K562 (cell line): ENCODE data around the gene DIP2C. TPM values are rescaled to one million over a fixed set of nuclear protein-coding genes. Genes with fewer than 3 reads are reported as not detected.

Experiments used
- ATAC-seq: fragments of 200-7000 bp; cut with Tn5 transposase; 3 replicates; pipeline ENCODE4 v1.9.1; 2020; ENCODE audit warnings: moderate library complexity
- BruUV-seq: library from RNA; stranded (reverse); fragments of 400-500 nt; replicated peaks from 2 replicates; lab custom pipeline; 2021; lab: Mats Ljungman, UMichigan
- CTCF ChIA-PET: fragments of 300-600 bp; formaldehyde crosslinking; extraction: SDS; loops from one replicate; lab custom pipeline; 2021; ENCODE audit warnings: low intra/inter-chr PET ratio; lab: Yijun Ruan, JAX
- POLR2A ChIA-PET: fragments of 300-600, 350-650 bp; sonication (Branson Sonifier 250); formaldehyde crosslinking; extraction: SDS; loops from one replicate; lab custom pipeline; 2021; ENCODE audit warnings: antibody characterized with exemption, inconsistent platforms; lab: Yijun Ruan, JAX
- DNase-seq, 4 experiments: peaks; one replicate each; pipeline versions ENCODE4 v3.0.0 to v3.0.0-alpha.2; 2011 to 2018; ENCODE audit warnings: low spot score in 3 of 4, mixed read lengths in 3 of 4; ENCODE audit errors: extremely low read depth in 1 of 4
- FAIRE-seq: peaks from 2 replicates; lab custom pipeline; 2011; peaks lifted over from hg19 to GRCh38; lab: Jason Lieb, UNC
- H2AFZ ChIP-seq: 2 replicates; pipeline ENCODE4 v1.6.0; 2011; ENCODE audit warnings: low read depth, low read length, control low read depth, inconsistent platforms
- H3K27ac ChIP-seq: fragments of 200-600 bp; 3 replicates; pipeline ENCODE4 v1.8.0; 2011; ENCODE audit warnings: low read depth, mild to moderate bottlenecking, control low read depth, inconsistent platforms, low read length, moderate library complexity, mixed read lengths; ENCODE audit errors: extremely low read depth
- H3K27me3 ChIP-seq, 2 experiments: fragments of 300-600 bp in 1 of 2; 2 replicates in 1 of 2; 3 replicates in 1 of 2; pipeline versions ENCODE4 v1.6.0 to v1.8.0; 2011; ENCODE audit warnings: inconsistent platforms in 2 of 2, low read length in 2 of 2, mild to moderate bottlenecking in 1 of 2, mixed read lengths in 1 of 2, moderate library complexity in 1 of 2; ENCODE audit not compliant: control insufficient read depth in 2 of 2, insufficient read depth in 2 of 2
- H3K36me3 ChIP-seq: fragments of 300-600 bp; 3 replicates; pipeline ENCODE4 v1.8.0; 2011; ENCODE audit warnings: mild to moderate bottlenecking, low read length, inconsistent platforms; ENCODE audit not compliant: control insufficient read depth, insufficient read depth
- H3K4me1 ChIP-seq, 2 experiments: fragments of 200-600 bp in 1 of 2; replicated peaks in 1 of 2; 2 replicates in 1 of 2; 3 replicates in 1 of 2; pipeline versions ENCODE4 v1.5.1 to v1.8.0; 2011; ENCODE audit warnings: inconsistent platforms in 2 of 2, low read length in 2 of 2, mild to moderate bottlenecking in 1 of 2, mixed read lengths in 1 of 2, moderate library complexity in 1 of 2; ENCODE audit not compliant: control insufficient read depth in 2 of 2, insufficient read depth in 2 of 2
- H3K4me2 ChIP-seq: 2 replicates; pipeline ENCODE4 v1.6.1; 2011; ENCODE audit warnings: low read length, control low read depth, inconsistent platforms, mixed read lengths; ENCODE audit not compliant: insufficient read depth
- H3K4me3 ChIP-seq: fragments of 200-600 bp; sonication (generic), shearing (Covaris generic); 2 replicates; pipeline ENCODE4 v1.5.1; 2016; ENCODE audit warnings: control low read depth, inconsistent platforms
- H3K79me2 ChIP-seq: fragments of 200-600 bp; 3 replicates; pipeline ENCODE4 v1.8.0; 2011; ENCODE audit warnings: low read length, inconsistent platforms; ENCODE audit not compliant: control insufficient read depth, insufficient read depth
- H3K9ac ChIP-seq, 2 experiments: 2 replicates each; pipeline versions ENCODE4 v1.6.0 to v1.6.1; 2011; ENCODE audit warnings: low read depth in 2 of 2, low read length in 2 of 2, control low read depth in 1 of 2, inconsistent platforms in 1 of 2, mild to moderate bottlenecking in 1 of 2, mixed read lengths in 1 of 2; ENCODE audit not compliant: insufficient read depth in 1 of 2
- H3K9me1 ChIP-seq: one replicate; pipeline ENCODE4 v1.6.0; 2011; ENCODE audit warnings: inconsistent platforms, mild to moderate bottlenecking, low read length, moderate library complexity; ENCODE audit not compliant: control insufficient read depth, insufficient read depth
- H3K9me3 ChIP-seq: replicated peaks from 2 replicates; pipeline ENCODE4 v1.5.1; 2011; ENCODE audit warnings: low read depth, low read length, inconsistent platforms; ENCODE audit not compliant: control insufficient read depth, insufficient read depth
- H4K20me1 ChIP-seq: replicated peaks from 2 replicates; pipeline ENCODE4 v1.6.1; 2011; ENCODE audit warnings: low read length, inconsistent platforms, mixed read lengths; ENCODE audit not compliant: control insufficient read depth, insufficient read depth
- CBX2 ChIP-seq: fragments of 200-600 bp; sonication (generic); IDR thresholded peaks from one replicate; pipeline ENCODE4 v1.6.1; 2012; ENCODE audit warnings: mild to moderate bottlenecking, low read length, inconsistent platforms; ENCODE audit not compliant: insufficient read depth, poor library complexity, severe bottlenecking
- CC2D1A ChIP-seq: fragments of 450-650 bp; IDR thresholded peaks from 2 replicates; pipeline ENCODE4 v1.6.1; 2017; ENCODE audit warnings: mild to moderate bottlenecking
- EP400 ChIP-seq: fragments of 450-650 bp; IDR thresholded peaks from 2 replicates; pipeline ENCODE4 v1.6.1; 2017; ENCODE audit warnings: antibody characterized with exemption, mild to moderate bottlenecking, moderate library complexity
- ESRRA ChIP-seq: fragments of 450-650 bp; IDR thresholded peaks from 2 replicates; pipeline ENCODE4 v1.6.1; 2014; ENCODE audit warnings: low read depth, mild to moderate bottlenecking, moderate library complexity, borderline replicate concordance
- IFI16 ChIP-seq: fragments of 250-450 bp; sonication (Bioruptor Pico); IDR thresholded peaks from 2 replicates; pipeline ENCODE4 v2.1.2; 2022; ENCODE audit warnings: mild to moderate bottlenecking, inconsistent platforms
- KLF13 ChIP-seq: fragments of 450-650 bp; IDR thresholded peaks from 2 replicates; pipeline ENCODE4 v1.6.1; 2016; ENCODE audit warnings: missing genetic modification characterization, low read depth, mild to moderate bottlenecking, missing compliant biosample characterization, moderate library complexity, borderline replicate concordance
- PURB ChIP-seq: sonication (generic); formaldehyde crosslinking; IDR thresholded peaks from 2 replicates; pipeline ENCODE4 v1.9.0; 2021; ENCODE audit warnings: low read depth, mild to moderate bottlenecking, missing genetic modification reagents
- RB1 ChIP-seq: fragments of 450-650 bp; IDR thresholded peaks from 2 replicates; pipeline ENCODE4 v1.6.1; 2017; ENCODE audit warnings: low read depth, mild to moderate bottlenecking
- RCOR1 ChIP-seq, 2 experiments: IDR thresholded peaks; 2 replicates each; pipeline ENCODE4 v1.6.1; 2012; ENCODE audit warnings: low read depth in 2 of 2, low read length in 2 of 2, borderline replicate concordance in 1 of 2, improper control_type of control experiment in 1 of 2
- SAP30 ChIP-seq: fragments of 200-600 bp; sonication (generic); IDR thresholded peaks from 2 replicates; pipeline ENCODE4 v1.6.1; 2012; ENCODE audit warnings: borderline replicate concordance, low read depth, mild to moderate bottlenecking, moderate library complexity, low read length, control low read depth, inconsistent platforms; ENCODE audit not compliant: insufficient read depth, poor library complexity, severe bottlenecking
- TRIM28 ChIP-seq: fragments of 450-650 bp; IDR thresholded peaks from 2 replicates; pipeline ENCODE4 v1.6.1; 2017
- WGBS: fragments of 100-300 bp; shearing (Covaris generic); methylation state at CpG from one replicate; pipeline ENCODE4 v1.1.6; 2016; ENCODE audit warnings: low coverage, mixed read lengths; ENCODE audit not compliant: insufficient coverage; ENCODE audit errors: missing lambda C conversion rate; 5-methylcytosine and 5-hydroxymethylcytosine counted together
- in situ Hi-C: fragments of 300-500 bp; cut with MboI; formaldehyde crosslinking; loops from 4 replicates; pipeline ENCODE4 v1.15.0; 2018; ENCODE audit warnings: inconsistent platforms, mixed read lengths
- intact Hi-C: fragments of 100-400 bp; cut with micrococcal nuclease; formaldehyde crosslinking; loops from 2 replicates; pipeline ENCODE4 v1.14.2; 2022
- polyA plus RNA-seq, 8 experiments: library from polyadenylated mRNA; depleted of rRNA in 4 of 8; stranded (reverse) in 5 of 8; unstranded in 3 of 8; fragments of >200 nt; fragmentation: Nextera tagmentation in 2 of 8; fragmentation: Illumina TruSeq in 1 of 8; extraction: Ambion mirVana in 2 of 8; extraction: Trizol in 1 of 8; gene quantifications; 2 replicates each; pipeline versions ENCODE4 v1.2.1 to v1.2.3, GENCODE V29; 2011 to 2014; ENCODE audit warnings: inconsistent platforms in 1 of 8, missing spikeins in 1 of 8
- total RNA-seq, 7 experiments: library from RNA; depleted of rRNA in 6 of 7; stranded (reverse); fragments of >200 nt in 6 of 7; fragmentation: Illumina TruSeq in 2 of 7; extraction: Trizol in 2 of 7; gene quantifications; 2 replicates each; pipeline versions ENCODE4 v1.2.1 to v1.2.3, GENCODE V29; 2011 to 2021; ENCODE audit warnings: low replicate concordance in 1 of 7
- TF ChIP-seq, protein P1 (sequence below): fragments of 450-650 bp; IDR thresholded peaks from 2 replicates; pipeline ENCODE4 v1.6.1; 2017; ENCODE audit warnings: mild to moderate bottlenecking, moderate library complexity
- TF ChIP-seq, protein P2 (sequence below): fragments of 450-650 bp; conservative IDR thresholded peaks from 2 replicates; pipeline ENCODE4 v1.6.1; 2016; ENCODE audit warnings: missing genetic modification characterization, low read depth, mild to moderate bottlenecking, missing compliant biosample characterization, moderate library complexity
- TF ChIP-seq, protein P3 (sequence below): sonication (generic); formaldehyde crosslinking; IDR thresholded peaks from 2 replicates; pipeline ENCODE4 v1.8.1; 2022; ENCODE audit warnings: missing genetic modification reagents

The DIP2C gene
- total and polyA plus RNA-seq, 9 of the 15 experiments (the other 6 are each of a cell fraction or from before 2014, with no cell fraction given) = 0.01 TPM; not detected in 8

DNA sequence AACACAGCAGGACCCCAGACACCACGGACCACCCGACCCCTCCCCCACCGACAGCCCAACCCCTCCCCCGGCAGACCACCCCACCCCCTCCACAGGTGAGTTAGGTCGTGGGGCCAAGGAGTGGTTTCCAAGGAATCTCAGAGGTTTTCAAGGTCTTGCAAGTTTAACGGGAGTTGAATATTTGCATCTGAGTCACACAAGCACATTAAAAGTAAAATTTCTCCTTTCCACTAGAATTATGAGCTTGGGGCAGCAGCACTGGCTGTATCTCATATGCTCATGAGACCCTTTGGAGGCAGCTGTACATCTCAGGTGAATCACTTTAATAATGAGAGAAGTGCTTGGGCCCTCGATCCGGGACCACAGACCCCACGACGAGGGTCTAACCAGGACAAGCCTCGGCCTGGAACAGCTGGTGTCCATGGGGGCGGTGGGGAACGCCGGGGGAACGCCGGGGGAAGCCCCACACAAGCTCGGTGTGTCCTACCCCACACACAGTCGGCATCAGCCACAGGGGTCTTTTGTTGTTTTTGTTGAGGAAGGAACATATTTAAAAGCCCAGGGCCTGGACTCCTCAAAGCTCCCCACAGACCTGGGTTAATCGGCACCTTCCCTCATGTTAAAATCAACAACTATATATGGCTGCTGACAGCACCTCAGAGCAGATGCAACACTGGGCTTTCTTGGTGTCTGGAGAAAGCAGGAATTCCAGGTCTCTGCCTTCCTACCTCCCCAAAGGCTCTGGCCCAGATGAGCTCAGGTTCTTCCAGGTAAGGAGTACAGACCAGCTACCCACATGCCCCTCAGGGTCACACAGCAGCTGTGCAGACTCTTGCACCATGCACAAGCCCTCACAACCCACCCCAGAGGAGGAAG, 130.3 kb downstream of the DIP2C start:
- POLR2A ChIA-PET = interaction anchor here (0.7 to 1.3 kb wide), 2 partner anchors 8 to 10 kb away, joined by 3 to 4 read pairs; no protein-coding TSS in a partner anchor
- intact Hi-C loops = no loop called here
- H3K4me3 ChIP-seq = no peak overlapping the region

More for the DNA sequence above, 130.3 kb downstream of the DIP2C start:
- CTCF ChIA-PET = interaction anchor here (0.7 kb wide), 1 partner anchor 279 kb away, joined by 6 read pairs; no protein-coding TSS in a partner anchor
- Histone ChIP-seq H3K36me3 (no peaks in the 10 kb centered on the region), H3K4me2 (no peak overlapping the region), H4K20me1 (no peaks in the 10 kb centered on the region), H3K9me3 (no peaks in the 10 kb centered on the region), H3K79me2 (no peaks in the 10 kb centered on the region), H3K4me1 (no peaks in the 10 kb centered on the region), H3K27me3 (peaks cover 5 to 46% of the 10 kb centered on the region in 2 experiments; a peak in 4 of 5 replicates), H3K9ac (no peak overlapping the region), H3K27ac (no peak overlapping the region), H2AFZ (no peak overlapping the region), H3K9me1 (peaks cover 2% of the 10 kb centered on the region)
- no peak for TF ChIP-seq SAP30
- TF ChIP-seq ESRRA = no peak
- no peak for TF ChIP-seq KLF13 (tag)
- TF ChIP-seq IFI16 (CRISPR knock-in tag) = no peak
- TF ChIP-seq, protein P1, sequence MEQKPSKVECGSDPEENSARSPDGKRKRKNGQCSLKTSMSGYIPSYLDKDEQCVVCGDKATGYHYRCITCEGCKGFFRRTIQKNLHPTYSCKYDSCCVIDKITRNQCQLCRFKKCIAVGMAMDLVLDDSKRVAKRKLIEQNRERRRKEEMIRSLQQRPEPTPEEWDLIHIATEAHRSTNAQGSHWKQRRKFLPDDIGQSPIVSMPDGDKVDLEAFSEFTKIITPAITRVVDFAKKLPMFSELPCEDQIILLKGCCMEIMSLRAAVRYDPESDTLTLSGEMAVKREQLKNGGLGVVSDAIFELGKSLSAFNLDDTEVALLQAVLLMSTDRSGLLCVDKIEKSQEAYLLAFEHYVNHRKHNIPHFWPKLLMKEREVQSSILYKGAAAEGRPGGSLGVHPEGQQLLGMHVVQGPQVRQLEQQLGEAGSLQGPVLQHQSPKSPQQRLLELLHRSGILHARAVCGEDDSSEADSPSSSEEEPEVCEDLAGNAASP = no peak
- no peak for TF ChIP-seq CBX2
- no peak for TF ChIP-seq CC2D1A
- TF ChIP-seq TRIM28 = no peak
- no peak for TF ChIP-seq RCOR1 (IDR thresholded peaks at IDR 0.05; ENCODE audit: borderline replicate concordance in 1 of 2, low read depth in 2 of 2, low read length in 2 of 2)
- TF ChIP-seq, protein P2, sequence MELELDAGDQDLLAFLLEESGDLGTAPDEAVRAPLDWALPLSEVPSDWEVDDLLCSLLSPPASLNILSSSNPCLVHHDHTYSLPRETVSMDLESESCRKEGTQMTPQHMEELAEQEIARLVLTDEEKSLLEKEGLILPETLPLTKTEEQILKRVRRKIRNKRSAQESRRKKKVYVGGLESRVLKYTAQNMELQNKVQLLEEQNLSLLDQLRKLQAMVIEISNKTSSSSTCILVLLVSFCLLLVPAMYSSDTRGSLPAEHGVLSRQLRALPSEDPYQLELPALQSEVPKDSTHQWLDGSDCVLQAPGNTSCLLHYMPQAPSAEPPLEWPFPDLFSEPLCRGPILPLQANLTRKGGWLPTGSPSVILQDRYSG = no peak
- TF ChIP-seq EP400 = no peak
- TF ChIP-seq, protein P3, sequence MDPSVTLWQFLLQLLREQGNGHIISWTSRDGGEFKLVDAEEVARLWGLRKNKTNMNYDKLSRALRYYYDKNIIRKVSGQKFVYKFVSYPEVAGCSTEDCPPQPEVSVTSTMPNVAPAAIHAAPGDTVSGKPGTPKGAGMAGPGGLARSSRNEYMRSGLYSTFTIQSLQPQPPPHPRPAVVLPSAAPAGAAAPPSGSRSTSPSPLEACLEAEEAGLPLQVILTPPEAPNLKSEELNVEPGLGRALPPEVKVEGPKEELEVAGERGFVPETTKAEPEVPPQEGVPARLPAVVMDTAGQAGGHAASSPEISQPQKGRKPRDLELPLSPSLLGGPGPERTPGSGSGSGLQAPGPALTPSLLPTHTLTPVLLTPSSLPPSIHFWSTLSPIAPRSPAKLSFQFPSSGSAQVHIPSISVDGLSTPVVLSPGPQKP (CRISPR knock-in tag) = no peak
- TF ChIP-seq RB1 = no peak
- no peak for TF ChIP-seq PURB (CRISPR knock-in tag)
- BruUV-seq = no TSS peak
- DNase-seq (no peak), FAIRE-seq (no peak), ATAC-seq (no peak)
- 1% methylated on average over 19 of the region's 19 CpGs for WGBS
- in situ Hi-C loops = no loop called here
